CD4-positive, alpha-beta T cell treated with Interleukin-15 for 4 hours (primary cell): ENCODE results near the gene ZNF497.
"Not testable (repeated sequence)": the region's sequence is repeated elsewhere in the genome, so short reads cannot be mapped to it uniquely, and the experiment has no call there.

ENCODE experiments used
- DNase-seq: peaks from one replicate; pipeline ENCODE4 v3.0.0-alpha.2; 2020; ENCODE audit warnings: low spot score

ZNF497 gene

DNA sequence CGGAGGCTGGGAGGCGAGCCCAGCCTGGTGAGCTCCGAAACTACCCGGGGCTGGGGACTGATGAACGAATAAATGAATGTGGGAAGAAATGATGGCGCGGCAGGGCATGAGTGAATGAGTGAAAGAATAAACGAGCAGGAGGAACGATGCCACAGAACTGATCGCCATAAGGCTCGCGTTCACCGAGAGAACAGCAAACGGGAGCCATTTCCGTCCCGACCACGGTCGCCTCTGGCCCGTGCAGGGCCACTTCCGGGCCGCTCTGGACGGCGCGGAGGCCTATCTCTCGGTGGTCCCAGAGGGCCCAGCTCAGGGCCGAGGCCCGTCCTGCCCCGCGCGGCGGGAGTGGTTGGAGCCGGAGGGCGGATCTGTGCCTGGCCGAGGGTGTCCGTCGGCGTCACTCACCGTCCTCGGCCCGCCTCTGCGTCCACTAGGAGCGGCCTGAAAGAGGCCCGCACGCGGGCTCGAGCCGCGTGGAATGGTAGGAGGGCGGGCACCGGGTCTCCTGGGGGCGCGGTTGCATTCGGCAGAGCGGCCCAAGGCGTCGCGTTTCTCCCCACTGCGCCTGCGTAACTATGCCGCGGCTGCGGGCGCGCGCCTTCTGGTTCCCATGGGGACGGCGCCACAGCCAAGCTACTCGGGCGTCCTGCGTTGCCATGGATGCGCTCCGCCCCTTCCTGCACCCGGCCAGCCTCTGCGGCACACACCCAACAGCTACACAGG lies at the start of gene ZNF497:
TSS of gene ZNF497 (minus strand) at position 480 of the 723 bp plus-strand sequence. CDS start 5,116 bp downstream, outside the sequence.
- peak; percentile 97 for DNase-seq

DNA sequence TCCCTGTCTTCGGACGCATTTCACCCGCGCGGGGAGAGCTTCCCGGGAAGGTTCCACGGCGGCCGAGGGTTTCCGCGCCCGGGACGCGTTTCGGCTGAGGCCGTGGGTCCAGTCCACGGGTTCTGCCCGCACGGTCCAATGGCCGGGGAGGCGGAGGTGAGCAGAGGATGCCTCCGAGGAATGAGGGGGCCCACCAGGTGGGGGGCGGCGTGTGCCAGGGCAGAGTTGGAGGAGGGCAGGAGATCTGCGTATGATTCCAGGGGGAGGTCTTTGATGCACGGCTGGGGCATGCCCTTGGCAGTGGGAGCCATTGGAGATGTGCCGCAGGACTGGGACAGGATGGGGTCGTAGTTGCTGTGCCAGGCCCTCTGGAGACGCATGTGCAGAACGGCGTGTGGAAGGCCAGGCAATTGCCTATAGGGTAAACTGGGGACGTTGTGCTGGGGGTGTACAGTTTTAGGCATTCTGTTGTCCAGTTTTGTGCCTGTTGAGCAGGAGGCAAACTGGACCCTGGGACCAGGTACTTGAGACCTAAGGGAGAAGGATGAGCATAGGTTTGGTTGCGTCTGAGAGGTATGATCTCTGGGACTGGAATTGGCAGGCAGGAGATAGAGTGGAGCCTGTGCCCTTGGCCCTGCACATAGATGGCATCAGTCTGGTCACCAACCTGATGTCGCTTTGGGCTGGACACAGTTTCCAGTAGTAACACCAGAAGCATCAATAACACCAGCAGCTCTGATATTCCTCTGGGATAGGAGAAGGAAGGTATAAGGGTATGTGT lies 46.6 kb upstream of the ZNF497 start:
- no peak for DNase-seq

GRCh38 chr19:58408152-58409009 lies 45.8 kb upstream of the ZNF497 start, which contains the start of gene ZNF584:
Gene ZNF584, plus strand, starts transcription at chr19:58408649. Its CDS starts 499 bp downstream, at chr19:58409148.
- DNase-seq: peak; percentile 94

DNA sequence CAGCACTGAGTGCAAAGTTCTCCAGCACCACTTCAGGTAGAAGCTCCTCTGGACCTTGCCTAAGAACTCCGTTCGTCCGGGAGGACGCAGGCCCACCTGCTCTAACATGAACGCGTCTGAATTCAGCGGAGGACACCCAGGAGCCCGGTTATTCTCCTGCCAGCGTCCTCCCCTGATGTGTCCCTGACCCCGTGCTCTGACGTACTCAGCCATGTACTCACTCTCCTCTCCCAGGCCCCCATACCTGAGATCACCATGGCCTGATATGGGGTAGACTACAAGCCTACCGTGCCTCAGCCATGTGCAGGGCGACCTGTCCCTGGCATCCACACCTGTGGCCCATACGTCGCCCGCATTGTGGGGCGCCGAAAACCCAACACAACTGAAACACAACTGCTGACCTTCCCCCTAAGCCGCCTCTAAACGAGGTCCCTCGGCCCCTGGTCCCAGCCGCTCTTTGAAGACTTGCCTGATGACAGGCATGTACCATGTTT lies 45.2 kb upstream of the ZNF497 start:
- DNase-seq: no peak

GRCh38 chr19:58406818-58407657 lies 44.5 kb upstream of the ZNF497 start:
- DNase-seq: no peak

GRCh38 chr19:58403920-58404478 lies 41.4 kb upstream of the ZNF497 start:
- DNase-seq: not testable (repeated sequence)

GRCh38 chr19:58401840-58402421 lies 39.4 kb upstream of the ZNF497 start:
- no peak for DNase-seq

GRCh38 chr19:58400916-58401839 lies 38.6 kb upstream of the ZNF497 start:
- peak; percentile 99 for DNase-seq

GRCh38 chr19:58400316-58400915 lies 37.9 kb upstream of the ZNF497 start:
- DNase-seq: no peak

DNA sequence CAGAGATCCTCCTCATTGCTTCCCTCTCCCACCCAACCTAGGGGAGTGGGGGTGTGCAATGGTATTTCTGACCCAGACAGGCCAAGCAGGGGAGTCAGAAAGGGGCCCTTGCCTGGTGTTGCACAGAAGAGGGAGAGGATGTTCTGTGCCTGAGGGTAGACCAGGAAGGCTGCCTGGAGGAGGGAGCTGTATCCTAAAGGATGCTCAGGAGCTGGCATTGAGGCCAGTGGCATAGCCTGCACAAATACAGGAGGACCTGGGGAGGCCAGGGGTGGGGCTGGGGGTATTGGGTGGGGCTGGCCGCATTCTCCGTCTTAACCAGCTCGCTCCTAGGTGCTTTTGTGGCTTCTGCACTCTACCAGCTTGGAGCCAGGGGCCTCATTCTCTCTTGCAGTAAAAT lies 37.4 kb upstream of the ZNF497 start:
- DNase-seq: no peak

GRCh38 chr19:58398545-58398944 lies 36.0 kb upstream of the ZNF497 start:
- DNase-seq: no peak

- DNase-seq: no peak
Measured at GRCh38 chr19:58398087-58398486, 35.5 kb upstream of the ZNF497 start.

DNA sequence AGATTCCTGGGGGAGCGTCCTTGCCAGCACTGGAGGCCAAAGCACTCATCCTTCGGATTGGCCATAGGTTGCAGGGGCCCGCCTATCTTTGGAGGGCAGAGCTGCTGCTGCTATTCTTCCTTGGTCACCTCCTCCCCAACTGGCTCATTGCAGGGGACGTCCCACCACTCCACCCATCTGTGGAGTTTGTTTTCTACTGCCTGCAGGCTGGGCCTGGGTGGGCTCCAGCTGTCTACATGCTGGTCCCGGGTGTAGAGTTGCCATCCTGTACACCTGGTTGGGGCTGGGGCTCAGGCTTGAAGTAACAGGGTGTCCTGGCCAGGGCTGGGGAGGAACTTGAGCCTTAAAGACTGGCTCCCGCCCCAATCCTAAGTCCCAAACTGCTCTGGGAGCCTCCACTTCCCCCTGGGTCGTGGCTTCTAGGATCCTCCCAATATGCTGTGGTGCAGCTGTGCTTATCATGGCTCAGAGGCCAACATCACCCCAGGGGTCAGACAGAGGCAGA lies 35.0 kb upstream of the ZNF497 start:
- no peak for DNase-seq

GRCh38 chr19:58396691-58397532 lies 34.4 kb upstream of the ZNF497 start:
- no peak for DNase-seq

- no peak for DNase-seq
Measured at GRCh38 chr19:58395979-58396627, 33.6 kb upstream of the ZNF497 start.

- DNase-seq: no peak
Measured at GRCh38 chr19:58395220-58395978, 32.8 kb upstream of the ZNF497 start, which contains the start of gene RNF225. Gene RNF225, plus strand, starts transcription at chr19:58395656. Its CDS starts 434 bp downstream, at chr19:58396090.
